G401.6 (cell line): ENCODE results near the gene SLC25A30.
"Not testable (repeated sequence)": the region's sequence is repeated elsewhere in the genome, so short reads cannot be mapped to it uniquely, and the experiment has no call there.

Experiments used
- FAIRE-seq: peaks from 2 replicates; lab custom pipeline; 2012; peaks lifted over from hg19 to GRCh38; lab: Jason Lieb, UNC

SLC25A30 gene

GRCh38 chr13:45364876-45365557 is 53.2 kb downstream of the SLC25A30 start:
- no peak for FAIRE-seq

- no peak for FAIRE-seq
These were observed 55.2 kb downstream of the SLC25A30 start for GRCh38 chr13:45362939-45363338.

GRCh38 chr13:45361596-45362206 is 56.5 kb downstream of the SLC25A30 start:
- FAIRE-seq: no peak

- no peak for FAIRE-seq
These were observed 61.1 kb downstream of the SLC25A30 start for GRCh38 chr13:45356966-45357672.

GRCh38 chr13:45353895-45354294 is 64.3 kb downstream of the SLC25A30 start:
- no peak for FAIRE-seq

GRCh38 chr13:45352031-45352430 is 66.1 kb downstream of the SLC25A30 start:
- no peak for FAIRE-seq

GRCh38 chr13:45350152-45350551 is 68.0 kb downstream of the SLC25A30 start:
- no peak for FAIRE-seq

- no peak for FAIRE-seq
These were observed 68.7 kb downstream of the SLC25A30 start for GRCh38 chr13:45349438-45349837.

- FAIRE-seq: not testable (repeated sequence)
These were observed 74.1 kb downstream of the SLC25A30 start for GRCh38 chr13:45344064-45344463.
